Stimulated activated CD8-positive, alpha-beta memory T cell treated with anti-CD3 and anti-CD28 coated beads, Interleukin-7, amount 100 ng/mL, for 48 hours (primary cell): ENCODE results near the gene HDAC4.

Experiments used
- DNase-seq, 2 donors: peaks; one replicate each; pipeline ENCODE4 v3.0.0-alpha.2; 2020; ENCODE audit warnings: low read depth in 1 of 2; ENCODE audit errors: extremely low read depth in 1 of 2

The HDAC4 gene

DNA sequence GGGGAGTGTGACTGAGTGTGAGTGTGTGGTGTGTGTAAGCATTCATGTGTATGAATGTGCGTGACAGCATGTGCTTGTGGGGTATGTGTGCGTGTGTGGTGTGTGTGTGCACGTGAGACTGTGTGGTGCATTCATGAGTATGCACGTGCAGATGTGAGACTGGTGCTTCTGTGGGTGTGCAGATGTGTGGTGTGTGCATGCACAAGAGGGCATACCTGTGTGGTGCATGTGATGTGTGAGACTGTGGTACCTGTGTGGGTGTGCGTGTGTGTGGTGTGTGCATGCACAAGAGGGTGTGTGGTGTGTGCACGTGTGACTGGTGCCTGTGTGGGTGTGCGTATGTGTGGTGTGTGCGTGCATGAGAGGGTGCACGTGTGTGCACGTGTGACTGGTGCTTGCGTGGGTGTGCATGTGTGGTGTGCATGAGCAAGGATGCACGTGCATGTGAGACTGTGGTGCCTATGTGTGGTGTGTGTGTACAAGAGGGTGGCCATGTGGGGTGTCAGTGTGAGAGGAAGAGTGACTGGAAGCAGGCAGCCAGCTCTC, 339.6 kb downstream of the HDAC4 start:
- DNase-seq, result no peak

DNA sequence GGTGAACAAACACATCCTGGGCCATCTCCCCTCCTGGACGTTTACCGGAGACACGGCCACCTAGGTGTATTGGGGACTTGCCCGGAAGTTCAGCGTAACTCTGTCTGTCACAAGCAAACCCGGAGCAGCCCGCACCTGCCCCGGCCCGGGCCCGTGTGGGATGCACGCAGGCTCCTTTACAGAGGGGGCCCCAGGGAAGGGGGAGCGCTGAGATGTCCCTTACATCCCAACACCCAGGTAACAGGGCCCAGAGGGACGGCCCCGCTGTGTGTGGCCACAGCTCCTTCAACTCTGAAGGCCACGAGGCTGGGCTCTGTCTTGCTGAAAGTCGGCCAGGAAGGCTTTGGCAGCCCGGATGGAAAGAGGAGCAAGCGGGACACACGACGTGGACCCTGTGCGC, 340.1 kb downstream of the HDAC4 start:
- DNase-seq, result no peak

DNA sequence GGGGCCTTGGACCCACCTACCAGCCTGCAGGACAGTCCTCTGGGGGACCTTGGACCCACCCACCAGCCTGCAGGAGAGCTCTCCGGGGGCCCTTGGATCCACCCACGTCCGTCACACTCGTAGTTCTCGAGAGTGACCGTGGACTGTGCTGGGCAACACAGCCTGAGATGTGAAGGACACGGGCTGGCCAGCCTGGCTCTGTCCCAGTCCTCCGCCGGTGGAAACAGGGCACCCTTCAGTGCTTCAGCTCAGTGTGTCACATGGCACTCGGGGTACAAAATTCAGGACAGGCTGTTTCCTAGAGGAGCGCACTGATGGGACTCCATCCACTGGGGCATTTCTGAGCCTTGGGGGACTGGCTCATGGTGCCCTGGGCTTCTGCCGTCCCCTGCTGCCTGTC, 341.0 kb downstream of the HDAC4 start:
- no peak for DNase-seq

DNA sequence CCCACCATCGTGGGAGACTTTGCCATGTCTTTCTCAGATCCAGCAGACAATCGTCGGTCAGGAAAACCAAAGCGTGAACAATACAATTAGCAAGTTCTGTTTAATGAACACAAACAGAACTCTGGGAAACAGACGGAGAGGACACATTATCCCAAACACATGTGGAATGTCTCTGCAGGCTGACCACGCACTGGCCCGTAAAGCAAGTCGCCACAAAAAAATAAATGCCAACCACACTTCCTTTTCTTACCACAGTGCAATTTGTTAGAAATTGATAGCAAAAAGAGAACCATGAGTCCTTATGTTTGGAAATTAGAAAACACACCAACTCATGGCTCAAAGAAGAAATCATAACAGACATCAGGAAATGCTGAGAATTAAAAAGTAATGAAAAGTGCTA, 342.1 kb downstream of the HDAC4 start:
- no peak for DNase-seq

DNA sequence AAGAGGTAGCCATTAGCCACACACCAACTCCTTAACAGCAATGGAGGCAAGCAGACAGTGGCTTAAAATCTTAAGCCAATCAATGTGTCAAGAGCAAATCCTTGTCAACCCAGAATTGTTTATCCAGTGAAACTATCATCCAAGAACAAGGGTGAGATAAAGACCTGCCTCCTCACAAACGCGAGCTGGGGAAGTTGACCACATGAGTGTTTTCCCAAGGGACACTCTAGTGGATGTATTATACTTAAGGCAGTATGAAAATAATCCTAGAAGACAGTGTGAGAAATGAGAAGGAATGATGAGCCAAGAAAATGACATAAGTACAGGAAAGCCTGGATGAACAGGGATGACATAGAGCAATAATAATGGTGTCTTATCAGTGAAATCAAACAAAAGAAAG, 343.3 kb downstream of the HDAC4 start:
- no peak for DNase-seq

DNA sequence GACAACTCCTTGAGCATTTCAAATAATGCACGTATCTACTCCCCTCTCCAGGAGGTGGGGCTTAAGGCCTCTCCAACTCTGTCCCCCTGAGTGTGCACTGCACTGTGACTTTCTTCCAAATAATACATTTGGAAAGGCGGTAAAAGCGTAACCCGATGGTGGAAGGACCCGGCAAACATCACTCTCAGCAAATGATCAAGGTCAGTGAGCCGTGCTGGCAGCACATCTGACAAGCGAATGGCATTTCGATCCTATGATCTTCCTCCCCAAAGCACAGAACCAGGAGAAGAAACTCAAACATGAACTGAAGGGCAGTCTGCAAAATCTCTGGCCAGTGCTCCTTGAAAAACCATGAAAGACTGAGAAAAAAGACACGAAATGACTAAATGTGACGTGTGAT, 344.2 kb downstream of the HDAC4 start:
- DNase-seq, result no peak

DNA sequence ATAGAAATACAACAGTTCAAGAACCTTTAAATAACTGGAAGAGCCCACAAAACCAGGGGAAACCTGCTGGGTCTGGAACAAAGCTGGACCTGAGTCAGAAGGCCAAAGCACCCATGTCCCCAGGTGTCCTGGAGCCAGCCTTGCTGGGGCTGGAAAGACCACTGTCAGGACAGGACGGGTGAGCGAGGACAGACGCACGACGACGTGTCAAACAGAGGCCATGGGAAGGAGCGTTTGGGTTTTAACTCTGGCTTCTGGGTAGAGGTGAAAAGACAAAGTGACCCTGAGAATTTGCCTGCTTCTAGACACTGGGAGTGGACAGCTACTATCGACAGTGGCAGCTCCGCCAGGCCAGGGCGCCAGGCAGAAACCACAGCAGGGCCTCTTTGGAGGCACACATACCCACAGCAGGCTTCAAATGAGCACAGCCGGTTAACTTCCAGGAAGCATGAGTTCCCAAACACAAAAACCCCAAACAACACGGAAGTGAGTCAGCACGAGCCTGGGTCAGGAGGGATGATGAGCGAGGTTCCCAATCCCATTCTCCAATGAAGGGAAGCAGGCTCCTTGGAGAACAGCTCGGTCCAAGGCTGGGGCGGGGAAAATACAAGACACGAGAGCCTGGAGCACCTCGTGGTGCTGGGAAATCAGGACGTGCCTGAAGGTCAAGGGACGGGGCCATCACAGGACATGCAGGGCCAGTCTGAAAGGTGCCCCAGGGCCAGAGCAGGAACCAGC, 344.9 kb downstream of the HDAC4 start:
- no peak for DNase-seq

DNA sequence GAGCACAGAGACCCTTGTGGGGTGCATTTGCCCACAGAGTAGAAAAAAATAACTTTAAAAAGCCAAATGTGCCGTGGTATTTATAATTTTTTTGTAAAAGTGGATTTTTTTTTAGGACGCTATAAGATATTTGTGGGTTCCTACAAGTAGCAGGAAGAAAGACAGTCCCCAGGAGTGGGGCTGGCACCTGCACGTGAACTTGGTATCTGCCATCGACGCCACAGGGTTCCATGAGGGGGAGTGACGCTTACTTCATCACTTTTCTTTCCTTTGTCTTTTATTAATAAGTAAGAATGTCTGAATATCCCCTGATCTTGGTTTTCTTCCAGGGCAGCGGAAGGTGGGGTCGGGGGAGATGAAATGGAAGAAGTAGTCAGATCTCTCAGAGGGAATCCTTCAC, 345.9 kb downstream of the HDAC4 start:
- DNase-seq, result no peak

DNA sequence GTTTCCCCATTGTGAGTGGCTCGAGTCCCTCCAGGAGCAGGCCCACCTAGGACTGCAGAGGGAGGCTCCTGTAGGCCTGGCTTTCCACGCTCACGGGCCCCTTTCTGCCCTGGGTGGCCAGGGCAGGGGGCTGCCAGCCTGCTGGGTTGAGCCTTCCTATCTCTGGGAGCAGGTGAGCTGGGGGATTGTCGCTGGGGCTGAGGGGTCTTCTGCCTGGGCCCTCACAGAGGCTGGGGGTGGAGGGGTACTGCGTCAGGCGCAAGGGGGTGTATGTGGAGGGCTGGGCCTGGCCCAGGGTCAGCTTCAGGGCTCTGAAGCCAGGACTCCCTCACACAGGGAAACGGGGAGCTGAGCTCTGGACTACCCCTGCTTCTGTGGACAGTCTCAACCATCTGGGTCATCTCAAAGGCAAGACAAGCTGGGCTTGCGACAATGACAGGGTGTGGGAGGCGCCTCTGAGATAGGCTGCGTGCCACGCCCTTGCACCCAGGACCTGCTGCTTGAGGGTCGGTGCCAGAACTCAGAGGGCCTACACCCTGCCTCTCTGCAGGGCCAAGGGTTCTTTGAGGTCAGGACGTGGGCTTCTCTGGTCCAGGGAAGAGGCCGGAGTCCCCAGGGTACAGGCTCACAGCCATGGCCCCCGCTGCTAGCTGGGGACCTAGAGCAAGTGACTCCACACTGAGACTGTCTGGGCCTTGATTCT, 346.9 kb downstream of the HDAC4 start:
- DNase-seq, result no peak

DNA sequence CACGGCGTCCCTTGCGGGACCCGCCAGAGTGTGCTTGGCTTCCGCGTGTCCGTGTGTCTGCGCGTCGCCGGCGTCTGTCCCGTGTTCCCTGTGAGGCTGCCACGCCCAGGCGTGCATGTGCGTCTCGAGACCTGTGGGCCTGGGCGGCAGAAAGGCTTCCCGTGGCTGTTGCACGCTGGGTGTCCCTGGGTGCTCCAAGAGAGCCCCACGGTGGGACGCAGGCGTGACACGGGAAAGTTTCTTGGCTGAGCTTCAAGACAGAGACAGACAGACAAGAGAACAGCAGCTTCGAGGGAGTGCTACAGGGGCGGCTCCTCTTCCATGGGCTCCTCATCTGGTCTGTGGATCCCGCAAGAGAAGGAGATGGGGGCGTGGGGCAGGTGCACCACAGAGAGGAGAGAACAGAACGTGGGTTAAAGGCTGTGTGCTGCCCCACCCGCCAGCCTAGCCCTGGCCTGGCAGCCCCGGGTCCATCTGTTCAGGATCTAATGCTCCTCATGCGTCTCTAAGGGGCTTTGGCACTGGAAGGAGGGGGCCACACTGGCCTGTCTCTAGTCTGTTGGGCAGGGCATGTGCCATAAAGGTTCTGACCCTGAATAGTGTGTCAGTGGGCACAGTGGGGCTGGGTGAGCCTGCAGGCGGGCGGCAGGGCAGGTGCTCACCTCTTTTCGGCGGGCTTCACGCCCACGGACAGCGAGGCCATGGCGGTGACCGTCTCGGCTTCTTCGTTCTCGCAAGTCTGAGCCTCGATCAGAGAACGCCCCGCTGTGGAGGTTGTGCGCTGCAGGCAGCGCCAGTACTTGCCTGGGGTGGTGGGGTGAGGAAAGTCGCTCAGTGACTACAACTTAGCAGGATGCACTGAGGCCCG, 347.8 kb downstream of the HDAC4 start:
- no peak for DNase-seq

DNA sequence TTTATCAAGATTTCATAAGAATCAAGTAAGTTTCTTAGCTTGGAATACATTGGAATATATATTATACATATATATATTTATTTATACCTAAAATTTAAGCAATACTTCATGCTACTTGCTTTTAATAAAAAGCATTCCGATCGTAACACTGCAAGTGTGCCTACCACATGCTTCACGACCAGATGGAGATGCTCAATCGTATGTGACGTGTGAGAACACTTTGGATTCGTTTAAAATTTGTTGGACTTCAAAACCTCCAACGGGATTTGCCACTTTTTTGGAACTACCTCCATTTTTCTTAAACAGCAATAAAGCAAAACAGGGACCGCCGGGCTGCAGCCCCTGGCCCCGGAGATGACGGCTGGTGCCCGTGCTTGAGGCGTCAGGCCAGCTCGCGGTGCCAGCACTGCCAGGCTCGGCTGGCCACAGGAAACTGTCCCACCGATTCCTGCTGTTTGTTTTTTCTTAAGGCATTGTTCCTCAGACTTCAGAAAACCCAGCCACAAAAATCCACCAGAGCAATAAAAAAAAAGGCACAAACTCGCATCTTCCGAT, 348.9 kb downstream of the HDAC4 start:
- DNase-seq, result no peak

DNA sequence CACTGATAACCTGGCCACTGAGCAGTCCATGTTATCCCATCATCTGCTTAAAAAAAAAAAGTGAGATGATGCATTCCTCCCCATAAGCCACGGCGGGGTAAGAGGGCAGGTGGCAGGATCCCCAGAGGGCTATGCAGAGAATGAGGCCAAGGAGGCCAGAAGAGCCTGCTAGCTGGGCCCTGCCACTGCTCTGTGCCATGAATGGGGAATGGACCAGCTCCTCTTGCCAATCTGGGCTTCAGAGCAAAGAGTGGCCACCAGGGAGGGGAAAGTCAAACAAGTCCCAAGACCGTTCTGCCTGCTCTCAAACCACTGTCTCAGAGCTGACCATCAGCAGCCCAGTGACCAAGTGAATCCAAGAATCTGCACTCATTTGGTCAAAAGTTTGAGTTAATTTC, 350.6 kb downstream of the HDAC4 start:
- no peak for DNase-seq

DNA sequence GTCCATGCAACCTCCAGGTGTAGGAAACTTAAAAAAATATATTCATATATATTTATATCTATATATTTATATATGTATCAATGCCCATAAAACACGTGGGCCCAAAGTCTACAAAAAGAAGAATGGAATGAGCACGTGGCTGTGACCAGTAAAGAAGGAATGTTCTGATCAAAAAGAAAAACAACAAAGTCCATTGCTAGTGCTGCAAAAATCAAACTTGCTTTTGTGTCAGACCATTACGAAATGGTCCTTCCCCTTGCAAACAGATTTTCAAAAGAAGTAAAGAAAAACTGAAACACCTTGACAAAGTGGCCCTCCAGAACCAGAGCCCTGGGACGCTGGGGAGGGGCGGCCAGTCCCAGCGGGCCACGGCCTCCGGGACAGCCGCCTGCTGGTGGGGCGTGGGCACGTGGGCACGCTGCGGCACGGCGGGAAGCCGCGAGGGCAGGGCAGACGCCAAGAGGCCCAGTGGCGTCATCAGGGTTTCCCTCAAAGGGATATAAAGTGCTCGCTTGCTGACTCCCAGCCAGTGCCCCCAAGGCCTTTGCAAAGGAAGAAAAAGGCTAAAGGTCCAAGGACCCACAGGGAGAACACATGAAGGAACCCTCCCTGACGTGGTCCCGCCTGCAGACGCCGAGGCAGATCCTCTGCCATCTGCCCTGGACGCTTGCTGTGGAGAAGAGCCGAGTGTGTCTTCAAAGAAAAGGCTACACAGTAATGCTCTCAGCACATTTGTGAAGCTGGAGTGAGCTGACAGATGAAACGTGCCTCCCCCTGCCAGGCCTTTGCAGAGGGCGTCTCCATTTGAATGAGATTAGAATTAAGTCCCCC, 351.2 kb downstream of the HDAC4 start:
- DNase-seq, result no peak

DNA sequence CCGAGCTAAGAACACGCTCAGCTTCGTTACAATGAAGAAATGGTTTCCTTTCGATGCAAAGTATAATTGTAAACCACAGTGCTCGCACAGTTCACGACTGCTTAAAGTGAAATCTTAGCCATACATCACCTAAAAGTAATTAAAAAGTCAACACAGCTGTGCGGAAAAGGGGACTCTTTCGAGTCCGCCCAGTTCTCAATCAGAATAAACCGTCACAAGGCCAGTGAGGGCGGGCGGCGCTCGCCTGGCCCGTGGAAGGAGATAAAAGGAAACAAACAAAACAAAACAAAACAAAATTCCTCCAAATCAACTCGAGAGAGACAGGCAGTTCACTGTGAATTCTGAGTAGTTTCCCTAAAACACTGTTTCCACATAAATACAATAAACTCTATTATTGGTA, 352.1 kb downstream of the HDAC4 start:
- no peak for DNase-seq

DNA sequence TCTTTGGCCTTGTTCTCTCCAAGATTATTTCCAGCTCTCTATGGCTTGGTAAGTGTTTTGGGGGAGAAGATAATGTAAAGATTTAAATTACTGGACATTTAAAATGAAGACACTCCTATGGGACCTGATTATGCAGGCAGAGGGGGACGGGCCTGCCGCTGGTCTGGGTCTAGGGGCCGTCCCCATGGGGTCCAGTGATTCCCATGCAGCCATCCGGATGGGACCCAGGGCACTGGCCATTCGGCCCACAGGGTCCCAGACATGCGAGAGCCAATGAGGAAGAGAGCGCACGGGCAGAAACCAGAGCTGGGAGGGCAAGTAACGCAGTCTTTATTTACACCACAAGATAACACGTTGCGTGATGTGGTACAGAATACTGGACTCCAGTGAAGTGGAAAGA, 353.0 kb downstream of the HDAC4 start:
- no peak for DNase-seq

DNA sequence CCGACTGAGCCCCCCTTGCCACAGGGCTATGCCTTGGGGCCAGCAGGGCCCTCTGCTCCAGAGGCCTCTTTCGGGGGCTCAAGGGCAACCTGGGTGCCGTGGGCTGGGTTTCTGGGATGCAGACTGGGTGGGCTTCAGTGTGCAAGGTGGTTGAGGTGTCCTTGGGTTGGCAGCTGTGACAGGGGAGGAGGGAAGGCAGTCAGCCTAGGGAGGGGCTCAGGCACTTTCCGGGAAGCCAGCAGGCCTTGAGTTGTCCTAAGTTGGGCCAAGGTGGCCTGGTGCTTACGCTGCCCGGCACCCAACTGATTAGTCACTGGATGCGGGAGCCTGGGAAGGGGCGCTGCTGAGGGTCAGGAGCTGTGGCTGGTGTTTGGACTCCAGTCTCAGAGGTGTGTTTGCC, 353.4 kb downstream of the HDAC4 start:
- DNase-seq, result no peak

DNA sequence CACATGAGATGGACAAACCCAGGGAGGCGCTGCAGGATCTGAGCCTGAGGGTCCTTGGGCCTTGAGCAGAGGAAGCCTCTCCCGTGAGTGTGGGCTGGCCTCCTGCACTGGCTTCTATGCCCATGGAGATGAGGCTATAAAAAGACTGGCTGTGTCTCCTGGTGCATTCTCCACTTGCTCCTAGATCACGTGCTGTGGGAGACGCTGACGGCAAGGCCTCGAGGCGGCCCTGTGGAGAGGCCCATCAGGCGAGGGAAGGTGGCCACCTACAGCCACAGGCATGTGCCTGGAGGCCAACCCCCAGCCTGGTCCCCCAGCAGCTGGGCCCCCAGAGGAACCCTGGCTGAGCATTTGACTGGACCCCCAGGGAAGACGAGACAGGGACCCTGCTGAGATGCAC, 354.0 kb downstream of the HDAC4 start:
- DNase-seq, result no peak

DNA sequence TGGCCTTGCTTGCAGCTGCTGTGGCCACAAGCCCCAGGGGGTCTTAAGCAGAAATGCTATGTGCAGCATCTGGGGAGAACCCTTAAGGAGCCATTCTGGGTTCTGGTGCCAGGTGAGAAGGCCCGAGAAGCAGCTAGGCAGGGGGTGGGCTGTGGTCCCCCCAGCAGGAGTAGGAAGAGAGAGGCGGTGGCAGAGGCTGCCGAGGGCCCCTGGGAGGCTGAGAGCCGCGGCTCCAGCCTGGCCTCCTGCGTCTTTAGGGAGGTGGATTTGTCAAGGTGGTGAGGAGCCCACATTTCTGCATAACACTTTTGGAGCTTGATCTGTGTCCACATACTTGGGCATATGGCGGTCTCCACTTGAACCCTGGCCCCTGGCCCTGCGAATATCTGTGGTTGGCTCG, 356.5 kb downstream of the HDAC4 start:
- DNase-seq, result no peak

DNA sequence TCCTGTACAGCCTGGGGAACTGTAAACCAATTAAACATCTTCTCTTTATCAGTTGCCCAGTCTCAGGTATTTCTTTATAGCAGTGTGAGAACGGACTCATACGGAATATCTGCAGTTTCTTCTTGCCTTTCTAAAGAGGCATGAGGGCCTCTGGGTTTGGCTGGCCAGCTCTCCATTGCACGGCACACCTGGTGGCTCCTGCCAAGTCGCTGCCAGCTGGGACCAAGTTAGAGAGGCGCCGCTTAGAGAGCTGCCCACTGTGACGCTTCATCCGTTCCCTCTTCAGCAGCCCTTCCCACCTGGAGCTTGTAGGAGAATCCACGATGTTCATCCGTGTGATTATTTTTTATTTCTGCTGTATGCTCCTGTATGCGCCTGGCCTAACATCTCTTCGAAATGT, 357.5 kb downstream of the HDAC4 start:
- DNase-seq, result no peak

DNA sequence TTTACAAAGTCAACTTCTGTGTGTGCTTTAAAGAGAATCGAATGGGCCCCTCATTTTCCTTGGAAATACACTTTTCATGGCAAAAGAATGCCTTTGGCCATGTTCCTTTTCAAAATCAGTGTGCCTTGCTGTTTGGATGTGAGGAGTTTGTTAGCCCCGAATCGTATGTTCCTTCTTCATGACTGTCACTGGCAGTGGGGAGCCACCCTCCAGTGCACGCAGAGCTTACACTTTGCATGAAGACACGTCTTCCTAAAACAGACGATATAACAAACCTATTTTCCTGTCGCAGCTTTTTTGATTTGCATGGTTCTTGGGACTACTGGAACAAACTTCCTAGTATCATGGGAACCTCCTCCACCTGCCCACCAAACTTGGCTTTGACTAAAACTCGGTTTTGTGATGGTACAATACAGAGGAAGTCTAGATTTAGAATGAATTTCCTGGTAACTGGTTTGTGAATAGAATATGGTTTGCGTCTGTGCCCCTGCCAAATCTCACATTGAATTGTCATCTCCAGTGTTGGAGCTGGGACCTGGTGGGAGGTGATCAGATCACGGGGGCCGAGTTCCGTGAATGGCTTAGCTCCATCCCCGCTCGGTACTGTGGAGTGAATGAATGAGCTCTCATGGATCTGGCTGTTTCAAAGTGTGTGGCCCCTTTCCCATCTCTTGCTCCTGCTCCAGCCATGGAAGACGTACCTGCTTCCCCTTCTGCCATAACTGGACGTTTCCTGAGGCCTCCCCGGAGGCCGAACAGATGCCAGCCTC, 358.1 kb downstream of the HDAC4 start:
- no peak for DNase-seq
